ENCODE results near the gene ZSCAN25. TPM values are rescaled to one million over a fixed set of nuclear protein-coding genes. Genes with fewer than 3 reads are reported as not detected.

The ZSCAN25 gene
- total RNA-seq, 3 donors from 2014 or later (not counting 1 experiment from before 2014, with no cell fraction given) = 24.4 to 37.4 (median 27.8) TPM

DNA sequence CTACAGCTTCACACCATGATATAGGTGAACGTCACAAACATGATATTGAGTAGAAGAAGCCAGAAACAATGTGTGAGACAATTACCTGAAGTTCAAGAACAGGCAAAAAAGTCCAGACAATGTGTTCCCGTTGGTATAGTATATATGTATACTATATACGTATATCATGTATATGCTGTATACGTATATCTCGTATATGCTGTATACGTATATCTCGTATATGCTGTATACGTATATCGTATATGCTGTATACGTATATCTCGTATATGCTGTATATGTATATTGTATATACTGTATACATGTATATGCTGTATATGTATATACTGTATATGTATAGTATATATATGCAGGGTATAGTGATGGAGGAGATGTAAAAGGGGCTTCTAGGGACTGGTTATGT is 10.8 kb downstream of the ZSCAN25 start:
- Histone ChIP-seq H3K4me1 (ENCODE audit: control insufficient read depth, insufficient read depth, low read length) (peaks cover 28% of the 10 kb centered on the region), H3K4me3 (ENCODE audit: low read length) (no peak overlapping the region), H3K9me3 (ENCODE audit: control insufficient read depth, insufficient read depth, low read length) (no peaks in the 10 kb centered on the region), H3K27me3 (ENCODE audit: control insufficient read depth, insufficient read depth, low read length) (no peaks in the 10 kb centered on the region), H3K27ac (ENCODE audit: low read length) (no peak overlapping the region), H3K36me3 (ENCODE audit: control insufficient read depth, insufficient read depth, low read length) (peaks cover 80% of the 10 kb centered on the region)
- H3K4me1 Mint-ChIP-seq = peaks cover 35 to 43% of the 10 kb centered on the region in 2 donors
- H3K4me3 Mint-ChIP-seq = no peak overlapping the region
- H3K27ac Mint-ChIP-seq = no peak overlapping the region
- DNase-seq (no peak), ATAC-seq (no peak)
- H3K9me3 Mint-ChIP-seq = no peaks in the 10 kb centered on the region
- intact Hi-C loops (cut with micrococcal nuclease) = no loop called here
- 100% methylated on average over 5 of the region's 11 CpGs for WGBS (ENCODE audit: insufficient coverage)
- H3K27me3 Mint-ChIP-seq (ENCODE audit: low read depth in 2 of 2) = no peaks in the 10 kb centered on the region
- H3K36me3 Mint-ChIP-seq = peaks cover 16% of the 10 kb centered on the region
- TF ChIP-seq, protein P1, sequence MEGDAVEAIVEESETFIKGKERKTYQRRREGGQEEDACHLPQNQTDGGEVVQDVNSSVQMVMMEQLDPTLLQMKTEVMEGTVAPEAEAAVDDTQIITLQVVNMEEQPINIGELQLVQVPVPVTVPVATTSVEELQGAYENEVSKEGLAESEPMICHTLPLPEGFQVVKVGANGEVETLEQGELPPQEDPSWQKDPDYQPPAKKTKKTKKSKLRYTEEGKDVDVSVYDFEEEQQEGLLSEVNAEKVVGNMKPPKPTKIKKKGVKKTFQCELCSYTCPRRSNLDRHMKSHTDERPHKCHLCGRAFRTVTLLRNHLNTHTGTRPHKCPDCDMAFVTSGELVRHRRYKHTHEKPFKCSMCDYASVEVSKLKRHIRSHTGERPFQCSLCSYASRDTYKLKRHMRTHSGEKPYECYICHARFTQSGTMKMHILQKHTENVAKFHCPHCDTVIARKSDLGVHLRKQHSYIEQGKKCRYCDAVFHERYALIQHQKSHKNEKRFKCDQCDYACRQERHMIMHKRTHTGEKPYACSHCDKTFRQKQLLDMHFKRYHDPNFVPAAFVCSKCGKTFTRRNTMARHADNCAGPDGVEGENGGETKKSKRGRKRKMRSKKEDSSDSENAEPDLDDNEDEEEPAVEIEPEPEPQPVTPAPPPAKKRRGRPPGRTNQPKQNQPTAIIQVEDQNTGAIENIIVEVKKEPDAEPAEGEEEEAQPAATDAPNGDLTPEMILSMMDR (IDR thresholded peaks at IDR 0.05) = no peak

DNA sequence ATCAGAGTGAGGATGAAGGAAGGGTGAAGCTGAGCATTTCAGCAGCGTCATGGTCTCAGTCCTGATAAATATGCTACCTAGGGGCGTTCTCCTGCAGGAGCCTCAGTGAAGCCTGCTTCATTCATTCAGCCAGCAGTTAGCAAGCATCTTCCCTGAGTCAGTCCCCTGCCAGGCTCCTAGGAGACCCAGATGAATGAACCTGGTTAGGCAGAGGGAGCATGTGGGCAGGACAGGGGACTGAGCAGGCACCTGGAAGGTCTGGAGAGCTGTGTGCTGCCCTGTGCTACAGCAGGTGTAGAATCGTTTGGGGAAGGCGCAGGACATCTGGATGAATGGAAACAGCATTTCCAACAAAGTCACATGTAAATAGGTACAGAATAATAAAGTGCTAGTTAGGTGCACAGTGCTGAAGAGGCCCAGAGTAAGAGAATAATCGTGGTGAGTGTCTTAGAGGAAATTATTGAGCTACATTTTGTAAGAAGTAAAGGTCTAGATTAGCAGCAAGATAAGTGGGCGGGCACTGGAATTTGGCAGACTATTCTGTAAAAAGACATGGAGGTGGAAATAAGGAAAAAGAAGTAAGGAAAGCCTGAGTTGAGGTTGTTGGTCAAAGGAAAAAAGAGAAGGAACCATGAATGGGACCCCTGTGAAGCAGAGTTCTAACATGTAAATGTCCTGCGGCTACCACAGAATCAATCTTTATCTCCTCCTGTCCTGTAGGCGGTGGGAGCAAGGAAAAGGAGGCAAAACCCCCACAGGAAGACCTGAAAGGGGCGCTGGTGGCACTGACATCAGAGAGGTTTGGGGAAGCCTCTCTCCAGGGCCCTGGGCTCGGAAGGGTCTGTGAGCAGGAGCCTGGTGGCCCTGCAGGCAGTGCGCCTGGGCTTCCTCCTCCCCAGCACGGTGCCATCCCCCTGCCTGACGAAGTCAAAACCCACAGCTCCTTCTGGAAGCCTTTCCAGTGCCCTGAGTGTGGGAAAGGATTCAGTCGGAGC is 12.0 kb downstream of the ZSCAN25 start:
- H3K27ac ChIP-seq (ENCODE audit: low read length) = no peak overlapping the region
- DNase-seq = no peak
- H3K4me3 ChIP-seq (ENCODE audit: low read length) = no peak overlapping the region
- no peak for ATAC-seq
- no peaks in the 10 kb centered on the region for H3K27me3 ChIP-seq (ENCODE audit: control insufficient read depth, insufficient read depth, low read length)
- H3K4me1 ChIP-seq (ENCODE audit: control insufficient read depth, insufficient read depth, low read length) = peaks cover 18% of the 10 kb centered on the region
- H3K4me3 Mint-ChIP-seq = no peak overlapping the region
- intact Hi-C loops (cut with micrococcal nuclease) = no loop called here
- no peak overlapping the region for H3K27ac Mint-ChIP-seq
- no peaks in the 10 kb centered on the region for H3K9me3 ChIP-seq (ENCODE audit: control insufficient read depth, insufficient read depth, low read length)
- TF ChIP-seq, protein P1 (IDR thresholded peaks at IDR 0.05) = no peak
- peaks cover 16% of the 10 kb centered on the region for H3K36me3 Mint-ChIP-seq
- H3K36me3 ChIP-seq (ENCODE audit: control insufficient read depth, insufficient read depth, low read length) = peaks cover 68% of the 10 kb centered on the region
- 89% methylated on average over 14 of the region's 14 CpGs for WGBS (ENCODE audit: insufficient coverage)
- H3K9me3 Mint-ChIP-seq = no peaks in the 10 kb centered on the region
- peaks cover 27 to 35% of the 10 kb centered on the region in 2 donors for H3K4me1 Mint-ChIP-seq
- no peaks in the 10 kb centered on the region for H3K27me3 Mint-ChIP-seq (ENCODE audit: low read depth in 2 of 2)

DNA sequence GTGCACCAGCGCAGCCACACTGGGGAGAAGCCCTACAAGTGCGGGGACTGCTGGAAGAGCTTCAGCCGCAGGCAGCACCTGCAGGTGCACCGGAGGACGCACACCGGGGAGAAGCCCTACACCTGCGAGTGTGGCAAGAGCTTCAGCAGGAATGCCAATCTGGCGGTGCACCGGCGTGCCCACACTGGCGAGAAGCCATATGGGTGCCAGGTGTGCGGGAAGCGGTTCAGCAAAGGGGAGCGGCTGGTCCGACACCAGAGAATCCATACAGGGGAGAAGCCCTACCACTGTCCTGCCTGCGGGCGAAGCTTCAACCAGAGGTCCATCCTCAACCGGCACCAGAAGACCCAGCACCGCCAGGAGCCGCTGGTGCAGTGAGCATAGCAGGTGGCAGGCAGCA is 12.9 kb downstream of the ZSCAN25 start:
- no peak for DNase-seq
- TF ChIP-seq, protein P1 (IDR thresholded peaks at IDR 0.05) = no peak
- Mint-ChIP-seq H3K9me3 (no peaks in the 10 kb centered on the region), H3K27ac (no peak overlapping the region), H3K36me3 (peaks cover 16% of the 10 kb centered on the region), H3K4me1 (peaks cover 18 to 26% of the 10 kb centered on the region in 2 donors), H3K4me3 (no peak overlapping the region), H3K27me3 (ENCODE audit: low read depth in 2 of 2) (no peaks in the 10 kb centered on the region)
- 98% methylated on average over 20 of the region's 20 CpGs for WGBS (ENCODE audit: insufficient coverage)
- no peak overlapping the region for H3K27ac ChIP-seq (ENCODE audit: low read length)
- intact Hi-C loops (cut with micrococcal nuclease) = no loop called here
- H3K36me3 ChIP-seq (ENCODE audit: control insufficient read depth, insufficient read depth, low read length) = peaks cover 63% of the 10 kb centered on the region
- no peak for ATAC-seq
- H3K4me3 ChIP-seq (ENCODE audit: low read length) = no peak overlapping the region
- no peaks in the 10 kb centered on the region for H3K9me3 ChIP-seq (ENCODE audit: control insufficient read depth, insufficient read depth, low read length)
- H3K4me1 ChIP-seq (ENCODE audit: control insufficient read depth, insufficient read depth, low read length) = peaks cover 9% of the 10 kb centered on the region
- no peaks in the 10 kb centered on the region for H3K27me3 ChIP-seq (ENCODE audit: control insufficient read depth, insufficient read depth, low read length)
